Stimulated activated CD8-positive, alpha-beta memory T cell treated with anti-CD3 and anti-CD28 coated beads, Interleukin-4, amount 100 ng/mL, for 4 hours (primary cell): ENCODE results near the gene NAA80.
"Not testable (repeated sequence)": the region's sequence is repeated elsewhere in the genome, so short reads cannot be mapped to it uniquely, and the experiment has no call there.

Experiments used
- DNase-seq, 2 donors: peaks; one replicate each; pipeline ENCODE4 v3.0.0-alpha.2; 2020; ENCODE audit warnings: low read depth in 2 of 2, low spot score in 1 of 2

Gene NAA80

DNA sequence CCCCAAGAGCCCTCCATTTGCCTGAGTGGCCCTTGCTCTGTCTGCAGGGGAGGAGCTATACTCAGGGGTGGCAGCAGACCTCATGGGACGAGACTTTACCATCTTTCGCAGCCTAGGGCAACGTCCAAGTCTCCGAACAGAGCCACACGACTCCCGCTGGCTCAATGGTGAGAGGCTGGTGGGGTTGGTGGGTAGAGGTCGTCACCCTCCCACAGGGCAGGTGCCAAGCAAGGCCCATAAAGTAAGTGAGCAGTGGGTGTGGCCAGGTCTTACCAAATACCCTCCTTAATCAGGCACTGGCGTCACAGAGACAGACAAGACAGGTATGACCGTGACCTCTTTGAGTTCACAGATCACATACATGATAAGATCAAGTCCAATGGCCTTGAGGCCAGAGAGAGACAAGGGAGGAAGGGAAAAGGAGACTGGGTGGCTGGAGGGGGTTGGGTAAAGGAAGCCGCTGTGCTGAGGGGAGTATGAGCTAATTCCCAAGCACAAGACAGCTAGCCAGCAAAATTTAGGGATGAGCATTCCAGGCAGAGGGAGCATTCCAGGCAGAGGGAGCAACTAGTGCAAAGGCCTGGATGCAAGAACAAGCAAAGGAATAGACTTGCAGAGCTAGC, 27.8 kb downstream of the NAA80 start:
- no peak for DNase-seq

DNA sequence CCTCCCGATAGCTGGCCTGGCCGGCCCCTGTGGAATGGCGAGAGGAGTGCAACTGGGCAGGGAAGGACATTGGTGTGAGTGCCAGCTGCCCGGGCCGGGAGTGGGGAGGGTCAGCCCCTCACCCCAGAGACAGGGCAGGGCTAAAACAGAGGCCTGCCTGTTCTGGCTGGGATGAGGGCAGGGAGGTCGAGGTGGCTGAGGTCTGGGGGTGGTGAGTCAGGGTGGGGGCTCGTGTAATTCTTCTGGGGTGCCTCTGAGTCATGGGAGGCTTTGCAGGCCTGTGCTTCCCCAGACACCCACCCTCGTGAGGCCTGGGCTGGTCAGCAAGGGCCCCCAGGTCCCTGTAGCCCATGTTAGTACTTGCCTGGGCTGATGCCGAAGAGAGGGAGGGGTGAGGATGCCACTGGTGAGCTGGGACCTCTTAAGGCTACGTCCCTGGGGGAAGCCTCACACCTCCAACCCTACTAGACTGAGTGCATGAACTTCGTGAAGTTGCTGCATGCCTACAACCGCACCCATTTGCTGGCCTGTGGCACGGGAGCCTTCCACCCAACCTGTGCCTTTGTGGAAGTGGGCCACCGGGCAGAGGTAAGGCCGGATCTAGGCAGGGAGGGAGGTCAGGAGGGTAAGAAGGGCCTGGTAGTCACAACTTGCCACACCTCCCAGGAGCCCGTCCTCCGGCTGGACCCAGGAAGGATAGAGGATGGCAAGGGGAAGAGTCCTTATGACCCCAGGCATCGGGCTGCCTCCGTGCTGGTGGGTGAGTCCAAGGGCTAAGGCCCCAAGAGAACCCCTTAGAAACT, 28.6 kb downstream of the NAA80 start:
- DNase-seq, result no peak

DNA sequence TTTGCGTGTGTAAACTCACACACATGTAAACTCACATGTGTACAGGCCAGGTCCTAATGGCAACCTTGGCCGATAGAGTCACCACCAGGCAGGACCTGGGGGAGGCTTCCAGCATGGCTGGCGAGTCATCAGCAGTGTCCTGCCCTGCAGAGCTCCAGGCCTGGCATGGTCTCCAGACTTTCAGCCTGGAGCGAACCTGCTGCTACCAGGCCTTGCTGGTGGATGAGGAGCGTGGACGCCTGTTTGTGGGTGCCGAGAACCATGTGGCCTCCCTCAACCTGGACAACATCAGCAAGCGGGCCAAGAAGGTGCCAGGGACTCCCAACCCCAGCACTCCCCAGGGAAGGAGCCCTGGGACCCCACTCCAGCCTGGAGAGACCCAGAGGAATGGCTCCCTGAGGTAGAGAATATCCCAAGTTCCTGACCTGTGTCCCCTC, 29.2 kb downstream of the NAA80 start:
- DNase-seq, result no peak

DNA sequence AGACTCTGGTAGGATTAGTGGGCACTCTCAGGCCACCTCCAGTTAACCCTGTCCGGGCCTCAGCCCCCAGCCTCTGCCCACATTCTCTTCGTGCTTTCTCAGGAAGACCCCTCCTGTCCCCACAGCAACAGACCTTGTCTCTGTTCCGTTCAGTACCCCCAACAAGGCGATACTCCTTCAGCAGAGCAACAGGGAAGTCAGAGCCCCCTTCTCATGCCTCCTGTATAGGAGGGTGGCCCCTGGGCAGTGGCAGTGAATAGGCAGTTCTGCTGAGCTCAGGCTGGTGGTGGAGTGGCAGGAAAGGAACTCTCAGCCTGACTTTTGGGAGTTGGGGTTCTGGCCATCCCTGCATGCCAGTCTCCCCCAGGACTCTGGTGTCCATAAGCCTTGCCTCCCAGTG, 29.7 kb downstream of the NAA80 start:
- no peak for DNase-seq

DNA sequence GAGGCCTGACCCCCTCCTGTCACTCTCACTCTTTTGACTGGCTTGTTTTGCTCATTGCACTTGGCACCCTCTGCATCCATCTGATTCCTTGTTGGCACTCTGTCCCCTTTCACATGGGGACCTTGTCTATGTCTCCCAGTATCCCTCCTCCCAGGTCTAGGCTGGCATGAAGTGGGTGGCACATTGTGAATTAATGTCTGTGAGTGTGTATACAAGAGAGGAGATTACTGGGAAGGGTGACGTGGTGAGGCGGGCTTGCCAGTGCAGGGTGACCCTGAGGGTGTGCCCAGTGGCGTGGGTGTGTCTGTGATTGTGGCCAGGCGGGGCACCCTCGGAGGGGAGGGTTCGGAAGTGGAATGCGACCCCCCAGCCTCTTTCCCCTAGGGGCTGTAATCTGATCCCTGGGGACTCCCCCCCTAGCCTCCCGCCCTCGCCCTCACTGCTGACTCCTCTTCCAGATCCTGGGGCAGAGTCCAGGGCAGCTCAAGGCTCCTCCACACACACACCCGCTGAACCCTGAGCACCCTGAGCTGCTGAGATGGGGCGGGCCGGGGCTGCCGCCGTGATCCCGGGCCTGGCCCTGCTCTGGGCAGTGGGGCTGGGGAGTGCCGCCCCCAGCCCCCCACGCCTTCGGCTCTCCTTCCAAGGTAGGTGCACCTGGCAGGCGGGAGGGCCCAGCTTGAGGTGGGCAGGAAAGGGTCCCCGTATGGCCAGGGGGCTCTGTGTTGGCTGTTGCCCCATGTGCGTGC, 30.3 kb downstream of the NAA80 start, which contains the start of gene SEMA3B:
SEMA3B (plus strand) TSS at position 445 of the 749 bp plus-strand sequence; CDS start at position 539, 94 bp downstream.
- no peak for DNase-seq

DNA sequence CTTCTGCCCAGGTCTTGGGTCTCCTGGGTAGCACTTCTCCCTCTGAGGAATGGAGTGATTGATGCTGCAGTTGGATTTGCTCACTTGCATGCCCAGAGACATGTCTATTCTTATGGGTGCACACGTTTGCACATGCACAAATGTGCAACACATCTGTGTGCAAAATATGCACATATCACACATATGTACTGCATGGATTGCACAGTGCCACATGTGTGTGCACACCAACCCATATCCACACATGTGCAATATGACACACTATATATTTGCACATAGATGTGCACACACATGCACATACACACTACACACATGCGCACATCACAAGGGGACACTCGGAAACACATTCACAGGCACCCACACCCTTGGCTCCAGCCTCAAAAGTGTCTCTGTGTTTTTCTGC, 30.9 kb downstream of the NAA80 start:
- no peak for DNase-seq

DNA sequence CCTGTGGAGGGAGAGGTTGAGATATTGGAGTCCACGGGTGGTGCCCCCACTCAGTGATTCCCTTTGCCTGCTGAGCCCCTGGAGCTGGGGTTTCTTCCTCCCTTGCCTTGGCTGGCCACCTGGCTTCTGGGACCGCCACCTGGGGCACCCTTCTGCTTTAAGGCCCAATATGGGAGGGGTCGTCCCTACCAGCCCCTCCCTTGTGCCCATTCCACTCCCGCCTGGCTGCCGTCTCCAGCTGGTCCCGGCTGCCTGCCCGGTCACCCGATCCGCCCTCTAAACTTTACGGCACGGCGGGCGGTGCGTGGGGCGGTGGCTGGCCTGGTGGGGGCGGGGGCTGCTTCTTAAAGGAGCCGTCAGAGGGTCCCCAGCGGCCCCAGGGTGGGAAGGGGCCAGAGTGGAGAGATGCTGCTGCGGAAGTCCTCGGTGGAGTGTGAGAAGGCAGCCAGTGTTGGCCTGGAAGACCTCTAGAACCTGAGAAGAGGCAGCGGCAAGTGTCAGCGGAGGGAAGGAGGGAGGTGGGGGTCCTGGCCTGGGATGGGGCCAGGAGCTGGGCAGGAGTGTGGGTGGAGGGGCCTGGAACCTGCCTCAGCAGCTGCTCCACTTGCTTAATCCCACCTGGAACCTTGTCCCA, 31.8 kb downstream of the NAA80 start:
- DNase-seq, result no peak

DNA sequence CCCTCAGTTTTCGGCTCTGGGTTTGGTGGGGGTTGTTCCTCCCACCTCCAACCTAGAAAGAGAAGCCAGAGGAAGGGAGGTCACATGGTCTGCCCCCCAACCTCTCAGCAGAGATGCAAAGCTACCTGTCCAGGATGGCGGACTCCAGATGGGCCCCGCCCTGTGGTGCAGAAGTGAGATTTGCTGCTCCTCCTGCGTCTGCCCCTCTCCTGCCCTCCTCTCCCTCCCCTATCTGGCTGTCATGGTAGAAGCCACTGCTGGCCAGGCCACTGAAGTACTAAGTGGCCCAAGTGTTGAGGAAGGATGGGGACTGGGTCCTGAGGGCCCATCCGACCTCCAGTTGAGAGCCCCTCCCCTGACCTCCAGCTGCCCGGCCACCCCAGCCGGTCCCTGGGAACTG, 32.4 kb downstream of the NAA80 start:
- DNase-seq, result no peak

DNA sequence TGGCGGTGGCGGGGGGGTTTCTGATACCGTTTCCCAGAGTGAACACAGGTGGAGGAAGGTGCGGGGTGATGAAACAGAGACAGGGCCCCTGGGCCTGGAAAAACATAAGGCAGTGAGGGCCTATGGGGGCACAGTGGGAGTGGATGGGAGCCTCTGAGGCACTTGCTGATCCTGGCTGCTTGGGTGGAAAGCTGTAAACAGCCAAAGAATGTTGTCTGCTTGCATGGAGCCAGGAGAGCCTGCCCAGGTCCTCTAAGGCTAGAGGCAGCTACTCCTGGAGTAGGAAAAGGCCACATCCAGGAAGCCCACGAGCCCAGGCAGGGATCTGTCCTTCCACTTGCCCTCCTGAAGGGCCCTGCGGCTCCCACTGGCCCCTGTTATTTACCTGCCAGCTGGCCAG, 33.2 kb downstream of the NAA80 start:
- DNase-seq, result no peak

DNA sequence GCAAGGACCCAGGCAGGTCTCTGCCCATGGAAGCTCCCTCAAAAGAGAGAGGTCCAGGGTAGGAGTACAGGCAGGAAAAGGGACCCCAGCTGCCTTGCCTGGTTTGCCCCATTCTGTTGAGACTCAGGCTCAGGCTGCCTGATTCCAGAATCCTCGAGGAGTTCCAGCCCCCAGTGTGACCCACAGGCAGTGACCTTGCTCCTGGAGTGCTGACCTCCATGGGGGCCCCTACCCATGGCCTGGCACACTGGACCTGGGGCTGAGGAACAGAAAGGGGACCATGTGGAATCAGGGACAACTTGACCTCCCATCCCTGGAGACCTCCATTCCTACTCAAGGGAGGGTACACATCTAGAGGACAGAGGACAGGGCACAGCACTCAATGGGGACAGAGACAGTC, 33.6 kb downstream of the NAA80 start:
- DNase-seq, result no peak

DNA sequence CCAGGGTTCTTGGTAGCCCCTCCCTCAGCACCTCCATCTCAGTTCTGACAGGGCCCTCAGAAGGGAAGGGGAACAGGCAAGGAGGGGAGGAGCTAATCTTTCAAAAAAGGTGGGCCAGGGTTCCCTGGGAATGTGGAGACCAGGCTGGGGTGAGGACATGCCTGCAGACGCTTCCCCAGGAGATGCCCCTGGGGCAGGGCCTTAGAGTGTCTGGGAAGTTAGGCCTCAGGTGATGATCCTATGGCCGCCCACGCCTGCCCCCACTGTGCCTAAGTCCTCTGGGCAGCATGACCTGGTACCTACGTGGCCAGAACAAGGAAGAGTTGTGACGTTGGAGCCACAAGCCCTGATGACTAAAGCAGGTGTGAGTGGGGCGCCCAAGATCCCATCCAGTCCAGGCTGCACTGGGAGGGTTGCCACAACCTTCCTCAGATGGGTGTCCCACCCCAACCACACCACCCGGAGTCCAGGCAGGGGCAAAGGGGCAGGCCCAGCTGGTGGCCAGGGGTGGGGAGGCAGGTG, 34.2 kb downstream of the NAA80 start:
- DNase-seq, result no peak

DNA sequence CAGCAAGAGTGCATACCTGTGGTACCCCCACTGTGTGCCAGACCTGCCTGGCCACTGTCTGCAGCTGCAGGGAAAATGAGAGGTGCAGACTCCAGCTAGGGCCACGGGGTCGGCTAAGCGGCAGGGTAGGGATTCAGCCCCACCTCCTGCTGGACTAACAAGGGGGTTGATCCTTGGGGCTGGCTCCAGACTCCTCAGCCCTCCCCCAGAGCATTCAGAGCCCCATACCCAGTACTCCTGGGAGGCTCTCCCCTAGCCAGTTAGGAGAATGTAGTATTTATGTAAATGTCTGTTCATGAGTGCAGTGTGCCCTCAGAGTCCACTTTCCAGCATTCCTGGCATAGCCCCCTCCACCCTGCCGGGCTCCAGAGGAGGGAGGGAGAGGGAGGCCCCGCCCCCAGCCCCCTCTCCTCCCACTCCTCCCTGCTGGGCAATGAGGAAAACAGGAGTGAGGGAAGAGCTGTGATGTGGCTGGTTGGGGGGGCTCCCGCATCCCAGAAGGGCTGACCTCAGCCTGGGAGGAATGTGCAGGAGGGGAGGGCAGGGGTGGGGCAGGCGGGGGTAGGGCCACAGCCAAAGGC, 34.7 kb downstream of the NAA80 start:
- DNase-seq, result no peak

DNA sequence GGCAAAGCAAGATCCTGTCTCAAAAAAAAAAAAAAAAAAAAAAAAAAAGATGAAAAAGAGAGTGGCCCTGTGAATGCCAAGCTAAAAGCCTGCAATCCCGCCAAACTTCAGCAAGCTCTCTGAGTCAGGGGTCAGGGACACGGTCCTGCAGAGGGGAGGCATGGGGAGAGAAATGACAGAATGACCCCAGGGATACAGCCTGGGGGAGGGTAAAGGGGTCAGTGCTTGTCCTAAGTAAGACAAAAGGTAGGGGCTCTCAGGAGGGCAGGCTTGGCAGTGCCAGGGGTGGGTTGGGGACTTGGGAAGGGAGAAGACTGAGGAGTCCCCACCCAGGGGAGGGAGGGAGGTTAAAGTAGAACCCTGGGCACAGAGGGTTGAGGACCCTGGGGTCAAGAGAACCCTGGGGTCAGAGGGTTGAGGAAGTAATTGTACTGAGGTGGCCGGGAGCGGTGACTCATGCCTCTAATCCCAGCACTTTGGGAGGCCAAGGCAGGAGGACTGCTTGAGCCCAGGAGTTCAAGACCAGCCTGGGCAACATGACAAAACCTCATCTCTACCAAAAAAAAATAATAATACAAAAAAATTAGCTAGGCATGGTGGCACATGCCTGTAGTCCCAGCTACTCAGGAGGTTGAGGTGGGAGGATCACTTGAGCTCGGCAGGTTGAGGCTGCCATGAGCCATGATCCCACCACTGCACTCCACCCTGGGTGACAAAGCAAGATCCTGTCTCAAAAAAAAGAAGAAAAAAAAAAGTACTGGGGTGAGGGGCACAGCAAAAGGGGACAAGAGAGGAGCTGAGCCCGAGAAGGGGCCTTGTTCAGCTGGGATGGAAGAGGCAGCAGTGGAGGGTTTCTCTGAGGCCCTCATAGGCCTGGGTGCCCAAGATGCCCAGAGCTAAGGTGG, 35.5 kb downstream of the NAA80 start:
- DNase-seq, result no peak

DNA sequence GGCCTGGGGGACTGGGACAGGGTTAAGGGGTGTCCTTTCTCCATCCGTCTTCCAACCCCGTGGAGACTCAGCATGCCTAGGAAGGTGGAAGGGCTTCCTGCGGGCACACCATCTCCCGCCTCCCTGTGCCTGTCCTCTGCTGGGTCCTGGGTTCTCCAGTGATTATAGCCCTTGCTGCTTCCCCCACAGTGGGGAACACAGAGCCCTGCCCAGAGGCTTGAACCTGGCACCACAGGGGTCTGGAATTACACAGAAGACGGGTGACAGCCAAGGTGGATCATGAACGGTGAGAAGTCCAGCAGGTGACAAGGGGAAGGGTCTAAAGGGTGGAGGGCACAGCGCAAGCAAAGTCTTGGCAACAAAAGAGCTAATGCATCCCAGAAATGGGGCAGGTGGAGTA, 36.4 kb downstream of the NAA80 start:
- no peak for DNase-seq

DNA sequence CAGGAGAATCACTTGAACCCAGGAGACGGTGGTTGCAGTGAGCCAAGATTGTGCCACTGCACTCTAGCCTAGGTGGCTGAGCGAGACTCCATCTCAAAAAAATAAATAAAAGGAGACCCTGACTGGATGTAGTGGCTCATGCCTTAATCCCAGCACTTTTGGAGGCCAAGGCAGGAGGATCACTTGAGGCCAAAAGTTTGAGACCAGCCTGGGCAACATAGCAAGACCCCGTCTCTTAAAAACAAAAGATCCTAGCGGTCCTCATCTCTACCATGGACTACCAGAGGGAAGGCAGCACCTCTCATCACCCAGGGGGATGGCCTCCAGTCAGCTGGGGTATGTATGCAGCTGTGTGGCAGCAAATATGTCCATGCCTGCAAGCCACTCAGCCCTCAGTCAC, 37.0 kb downstream of the NAA80 start:
- DNase-seq, result not testable (repeated sequence)

DNA sequence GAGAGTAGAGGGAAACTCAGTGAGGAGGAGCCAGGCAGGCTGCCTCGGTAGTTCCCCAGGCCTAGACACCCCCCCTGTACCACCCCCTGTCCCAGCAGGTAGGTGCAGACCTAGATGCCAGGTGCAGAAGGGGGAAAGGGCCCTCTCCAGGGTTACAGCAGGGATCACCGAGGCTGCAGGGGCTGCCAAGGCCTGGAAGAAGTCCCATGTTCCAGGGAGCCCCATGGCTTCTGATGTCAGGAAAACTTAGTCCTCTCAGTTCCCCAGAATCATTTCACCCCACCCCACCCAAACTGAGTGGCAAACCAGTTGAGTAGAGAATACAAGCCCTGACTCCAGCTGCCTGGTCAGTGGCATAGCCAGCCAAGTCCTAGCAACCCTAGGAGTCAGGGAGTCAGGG, 37.7 kb downstream of the NAA80 start:
- DNase-seq, result no peak

DNA sequence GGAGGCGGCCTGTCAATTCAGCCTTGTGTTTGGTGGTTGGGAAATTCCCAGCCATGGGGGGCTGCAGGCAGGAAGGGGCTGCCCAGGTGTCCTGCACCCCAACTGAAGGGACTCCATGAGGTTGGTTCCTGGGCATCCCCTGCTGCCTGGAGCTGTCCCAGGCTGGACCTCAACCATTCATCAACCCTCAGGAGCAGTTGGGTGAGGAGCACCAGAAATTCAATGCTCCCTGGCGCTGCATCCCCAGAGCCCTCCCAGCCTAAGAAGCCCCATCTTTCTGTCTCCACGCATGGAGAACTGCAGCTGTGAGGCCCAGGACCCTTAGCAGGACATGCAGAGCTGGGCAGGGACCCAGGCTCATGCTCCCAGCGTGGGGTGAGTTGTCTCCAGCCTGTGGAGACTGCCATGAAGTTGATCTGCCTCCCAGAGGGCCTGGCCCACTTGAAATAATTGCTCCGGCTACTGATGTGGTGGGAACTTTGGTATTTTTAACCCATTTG, 38.2 kb downstream of the NAA80 start:
- no peak for DNase-seq

DNA sequence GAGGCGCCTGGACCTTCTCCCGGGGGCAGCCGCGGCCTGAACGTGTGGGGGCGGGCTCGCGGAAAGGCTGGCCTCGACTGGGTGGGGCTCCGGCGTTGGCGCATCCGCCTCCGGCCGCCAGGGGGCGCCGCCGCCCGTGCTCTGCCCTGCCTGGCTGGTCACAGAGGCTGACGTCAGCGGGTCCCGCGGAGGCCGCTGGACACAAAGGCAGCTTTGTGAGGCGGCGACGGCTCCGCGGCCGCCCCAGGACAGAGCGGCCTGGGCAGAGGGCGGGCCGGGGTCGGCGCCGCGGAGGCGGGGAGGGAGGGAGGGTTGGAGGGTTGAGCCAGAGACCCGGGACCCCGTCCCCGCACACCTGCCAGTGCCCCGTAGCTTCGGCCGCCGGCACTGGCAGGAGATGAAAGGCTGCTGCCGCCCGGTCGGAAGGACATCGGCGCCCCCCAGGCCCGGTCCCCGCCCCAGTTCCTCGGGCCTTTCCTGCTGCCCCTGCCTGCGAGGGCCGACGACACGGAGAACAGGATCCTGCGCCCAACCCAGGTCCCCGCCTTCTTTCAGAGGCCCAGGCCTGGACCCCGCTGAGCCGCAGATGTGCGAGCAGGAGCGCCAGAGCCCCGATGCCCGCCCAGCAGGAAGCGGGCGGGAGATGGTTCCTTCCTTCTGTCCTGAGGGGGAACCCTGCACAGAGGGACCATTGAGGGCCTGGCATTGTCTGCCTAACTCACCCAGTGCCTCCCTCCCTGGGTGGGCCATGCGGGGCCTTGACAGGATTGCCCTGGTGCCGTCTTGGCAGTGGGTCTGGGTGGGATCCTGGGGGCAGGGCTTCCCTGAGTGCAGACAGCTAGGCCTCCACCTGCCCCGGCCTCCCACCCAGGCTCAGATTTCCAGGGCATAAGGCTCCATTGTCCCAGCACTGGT, 38.9 kb downstream of the NAA80 start:
- DNase-seq, result peak; percentile 40 to 65
